ENCODE data around the gene PIP4K2A.

- TF ChIP-seq RAD21 (CRISPR knock-in tag; IDR thresholded peaks at IDR 0.05) (no peak), IRF2 (CRISPR knock-in tag; IDR thresholded peaks at IDR 0.05) (no peak), GMEB2 (CRISPR knock-in tag; IDR thresholded peaks at IDR 0.05; ENCODE audit: low read depth) (no peak), SALL2 (CRISPR knock-in tag; IDR thresholded peaks at IDR 0.05) (no peak), ZBTB3 (CRISPR knock-in tag; IDR thresholded peaks at IDR 0.05; ENCODE audit: borderline replicate concordance, low read depth) (no peak)
Observed at GRCh38 chr10:22503315-22504088, 210.9 kb downstream of the PIP4K2A start.
